GM21526 (cell line): ENCODE measurements around the gene MYMX.

ENCODE experiments used
- ATAC-seq: cut with Tn5 transposase; IDR thresholded peaks from one replicate; pipeline ENCODE4 v1.9.1; 2021; ENCODE audit warnings: moderate library complexity; ENCODE audit not compliant: unreplicated experiment, low FRiP score

Gene MYMX

GRCh38 chr6:44219053-44219814 lies 2.5 kb downstream of the MYMX start:
- ATAC-seq = peak; percentile 40

GRCh38 chr6:44219815-44220784 lies 3.4 kb downstream of the MYMX start:
- ATAC-seq = no peak

GRCh38 chr6:44220913-44221290 lies 4.2 kb downstream of the MYMX start:
- no peak for ATAC-seq

GRCh38 chr6:44221291-44221960 lies 4.7 kb downstream of the MYMX start:
- peak; percentile 49 for ATAC-seq

GRCh38 chr6:44221961-44222335 lies 5.2 kb downstream of the MYMX start:
- ATAC-seq = no peak

GRCh38 chr6:44222486-44223318 lies 6.0 kb downstream of the MYMX start:
- ATAC-seq = no peak

- ATAC-seq = no peak
Measured at GRCh38 chr6:44223319-44224028, 6.7 kb downstream of the MYMX start, which contains the start of gene SLC29A1. TSS of gene SLC29A1 (plus strand) at chr6:44223595. CDS start at chr6:44227314, 3,719 bp downstream.

- ATAC-seq = no peak
Measured at GRCh38 chr6:44224029-44224964, 7.6 kb downstream of the MYMX start.

- ATAC-seq = no peak
Measured at GRCh38 chr6:44224965-44225305, 8.2 kb downstream of the MYMX start.

- no peak for ATAC-seq
Measured at GRCh38 chr6:44225579-44226325, 9.0 kb downstream of the MYMX start.

- no peak for ATAC-seq
Measured at GRCh38 chr6:44226368-44227147, 9.8 kb downstream of the MYMX start.

GRCh38 chr6:44227148-44227793 lies 10.5 kb downstream of the MYMX start:
- ATAC-seq = no peak

- ATAC-seq = no peak
Measured at GRCh38 chr6:44228031-44228430, 11.3 kb downstream of the MYMX start.

GRCh38 chr6:44228433-44228832 lies 11.7 kb downstream of the MYMX start:
- ATAC-seq = no peak

- ATAC-seq = no peak
Measured at GRCh38 chr6:44228836-44229235, 12.1 kb downstream of the MYMX start.

GRCh38 chr6:44229376-44230033 lies 12.8 kb downstream of the MYMX start:
- no peak for ATAC-seq
